Uterus (tissue), 2 donors: Measurements from ENCODE around the gene PAPSS2.

Source experiments
- CTCF ChIP-seq, 4 experiments: fragments of 200-600 bp in 2 of 4; fragments of 450-650 bp in 2 of 4; sonication (generic) in 2 of 4; IDR thresholded peaks; one replicate each; pipeline ENCODE4 v1.5.1; 2016 to 2019; ENCODE audit warnings: antibody characterized with exemption in 4 of 4, mild to moderate bottlenecking in 2 of 4, moderate library complexity in 1 of 4
- POLR2A ChIP-seq, 2 donors: fragments of 450-650 bp; IDR thresholded peaks; one replicate each; pipeline ENCODE4 v1.6.1; 2016; ENCODE audit warnings: antibody characterized with exemption in 2 of 2, mild to moderate bottlenecking in 1 of 2, moderate library complexity in 1 of 2

DNA sequence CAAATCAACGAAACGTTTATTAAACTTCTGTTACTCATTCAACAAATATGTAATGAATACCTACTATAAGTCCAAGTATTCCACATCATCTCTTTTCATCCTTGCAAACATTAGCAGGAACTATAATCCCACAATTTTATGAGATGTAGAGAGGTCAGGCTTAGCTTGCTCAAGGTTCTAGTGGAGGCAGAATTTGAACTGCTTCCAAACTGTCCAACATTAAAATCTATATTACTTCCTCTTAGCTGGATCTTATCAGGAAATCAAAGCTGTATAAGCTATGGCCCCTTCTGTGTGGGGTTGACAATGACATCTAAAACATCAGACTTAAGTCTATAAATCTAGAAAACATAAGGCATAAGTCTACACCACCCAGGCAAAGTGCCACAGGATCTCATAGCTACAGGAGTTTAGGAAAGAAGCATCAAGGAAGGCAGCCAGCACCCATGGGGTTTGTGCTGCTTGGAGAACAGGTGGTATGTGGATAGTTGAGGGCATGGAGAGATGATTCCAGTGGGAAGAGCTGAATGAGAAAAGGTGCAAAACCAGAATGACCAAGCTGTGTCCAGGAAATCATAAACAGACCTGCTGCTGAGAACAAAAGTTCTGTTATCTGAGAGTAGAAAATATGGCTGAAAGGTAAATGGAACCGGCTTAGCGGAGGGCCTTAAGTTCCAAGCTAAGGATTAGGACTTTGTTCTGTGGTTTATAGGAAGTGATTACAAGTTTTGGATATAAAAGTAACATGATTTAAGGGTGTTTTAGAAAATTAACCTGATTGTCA is 34.5 kb downstream of the PAPSS2 start:
- TF ChIP-seq CTCF (IDR thresholded peaks at IDR 0.05) (no peak), POLR2A (IDR thresholded peaks at IDR 0.05) (no peak)
